Measurements from ENCODE around the gene USO1.

DNA sequence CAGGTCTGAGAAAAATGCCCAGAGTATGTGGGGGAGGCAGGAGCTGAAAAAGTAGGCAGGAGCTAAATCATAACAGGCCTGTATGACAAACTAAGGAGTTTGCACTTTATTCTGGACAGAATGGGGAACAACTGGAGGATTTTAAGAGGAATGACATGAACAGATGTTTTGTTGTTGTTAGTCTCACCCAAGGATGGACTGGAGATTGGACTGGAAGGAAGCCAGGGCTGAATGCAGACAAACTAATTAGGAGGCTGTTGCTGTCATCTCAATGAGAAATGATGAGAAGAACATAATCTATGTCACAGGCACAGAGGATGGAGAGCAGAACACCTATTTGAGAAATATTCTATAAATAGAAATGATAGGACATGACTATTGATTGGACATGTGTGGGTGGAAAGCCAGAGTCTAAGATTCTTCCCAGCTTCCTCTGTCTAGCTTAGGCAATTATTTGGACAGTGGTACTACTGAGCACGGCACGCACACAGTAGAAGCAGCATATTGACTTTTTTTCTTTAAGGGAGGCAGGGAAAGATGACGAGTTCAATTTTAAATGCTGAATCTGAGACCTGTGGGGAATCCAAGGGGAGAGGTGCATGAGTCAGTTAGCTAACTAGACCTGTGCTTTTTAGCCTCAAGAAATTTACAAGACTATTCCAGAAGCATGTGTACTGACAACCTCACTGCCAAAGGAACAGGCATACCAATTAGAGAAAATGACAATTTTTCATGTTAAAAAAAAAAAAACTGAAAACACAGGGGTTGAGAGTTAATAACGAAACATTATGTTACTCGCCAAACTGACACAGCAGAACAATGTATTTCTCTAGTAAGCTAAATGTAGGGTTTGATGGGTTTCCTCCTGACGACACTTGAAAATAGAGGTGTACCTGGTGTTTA lies 963 bp upstream of the USO1 start:
- TF ChIP-seq, protein P1, sequence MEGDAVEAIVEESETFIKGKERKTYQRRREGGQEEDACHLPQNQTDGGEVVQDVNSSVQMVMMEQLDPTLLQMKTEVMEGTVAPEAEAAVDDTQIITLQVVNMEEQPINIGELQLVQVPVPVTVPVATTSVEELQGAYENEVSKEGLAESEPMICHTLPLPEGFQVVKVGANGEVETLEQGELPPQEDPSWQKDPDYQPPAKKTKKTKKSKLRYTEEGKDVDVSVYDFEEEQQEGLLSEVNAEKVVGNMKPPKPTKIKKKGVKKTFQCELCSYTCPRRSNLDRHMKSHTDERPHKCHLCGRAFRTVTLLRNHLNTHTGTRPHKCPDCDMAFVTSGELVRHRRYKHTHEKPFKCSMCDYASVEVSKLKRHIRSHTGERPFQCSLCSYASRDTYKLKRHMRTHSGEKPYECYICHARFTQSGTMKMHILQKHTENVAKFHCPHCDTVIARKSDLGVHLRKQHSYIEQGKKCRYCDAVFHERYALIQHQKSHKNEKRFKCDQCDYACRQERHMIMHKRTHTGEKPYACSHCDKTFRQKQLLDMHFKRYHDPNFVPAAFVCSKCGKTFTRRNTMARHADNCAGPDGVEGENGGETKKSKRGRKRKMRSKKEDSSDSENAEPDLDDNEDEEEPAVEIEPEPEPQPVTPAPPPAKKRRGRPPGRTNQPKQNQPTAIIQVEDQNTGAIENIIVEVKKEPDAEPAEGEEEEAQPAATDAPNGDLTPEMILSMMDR (conservative IDR thresholded peaks at IDR 0.05 in 1 of 2, IDR thresholded peaks at IDR 0.05 in 1 of 2; ENCODE audit: extremely low read depth in 1 of 2, insufficient read depth in 1 of 2, low read depth in 1 of 2, low read length in 2 of 2) = no peak
- TF ChIP-seq EZH2 (IDR thresholded peaks at IDR 0.05; ENCODE audit: borderline replicate concordance, low read length) = no peak
